ENCODE measurements around the gene CEP70.

The CEP70 gene

GRCh38 chr3:138460536-138461205 is 133.4 kb downstream of the CEP70 start:
- Histone ChIP-seq H3K27me3 (ENCODE audit: insufficient read depth, poor library complexity, severe bottlenecking) (peaks cover 1% of the 10 kb centered on the region), H3K27ac (replicated peaks) (no peak overlapping the region), H3K4me3 (replicated peaks; ENCODE audit: insufficient read depth, low read length) (no peak overlapping the region)
- TF ChIP-seq CTCF (IDR thresholded peaks at IDR 0.05; ENCODE audit: insufficient read depth, low read length) (no peak), SPI1 (IDR thresholded peaks at IDR 0.05; ENCODE audit: borderline replicate concordance, low read depth) (no peak), GABPA (IDR thresholded peaks at IDR 0.05; ENCODE audit: low read depth) (no peak), POLR2AphosphoS5 (IDR thresholded peaks at IDR 0.05; ENCODE audit: low read depth) (no peak)
- TF ChIP-seq, protein P1, sequence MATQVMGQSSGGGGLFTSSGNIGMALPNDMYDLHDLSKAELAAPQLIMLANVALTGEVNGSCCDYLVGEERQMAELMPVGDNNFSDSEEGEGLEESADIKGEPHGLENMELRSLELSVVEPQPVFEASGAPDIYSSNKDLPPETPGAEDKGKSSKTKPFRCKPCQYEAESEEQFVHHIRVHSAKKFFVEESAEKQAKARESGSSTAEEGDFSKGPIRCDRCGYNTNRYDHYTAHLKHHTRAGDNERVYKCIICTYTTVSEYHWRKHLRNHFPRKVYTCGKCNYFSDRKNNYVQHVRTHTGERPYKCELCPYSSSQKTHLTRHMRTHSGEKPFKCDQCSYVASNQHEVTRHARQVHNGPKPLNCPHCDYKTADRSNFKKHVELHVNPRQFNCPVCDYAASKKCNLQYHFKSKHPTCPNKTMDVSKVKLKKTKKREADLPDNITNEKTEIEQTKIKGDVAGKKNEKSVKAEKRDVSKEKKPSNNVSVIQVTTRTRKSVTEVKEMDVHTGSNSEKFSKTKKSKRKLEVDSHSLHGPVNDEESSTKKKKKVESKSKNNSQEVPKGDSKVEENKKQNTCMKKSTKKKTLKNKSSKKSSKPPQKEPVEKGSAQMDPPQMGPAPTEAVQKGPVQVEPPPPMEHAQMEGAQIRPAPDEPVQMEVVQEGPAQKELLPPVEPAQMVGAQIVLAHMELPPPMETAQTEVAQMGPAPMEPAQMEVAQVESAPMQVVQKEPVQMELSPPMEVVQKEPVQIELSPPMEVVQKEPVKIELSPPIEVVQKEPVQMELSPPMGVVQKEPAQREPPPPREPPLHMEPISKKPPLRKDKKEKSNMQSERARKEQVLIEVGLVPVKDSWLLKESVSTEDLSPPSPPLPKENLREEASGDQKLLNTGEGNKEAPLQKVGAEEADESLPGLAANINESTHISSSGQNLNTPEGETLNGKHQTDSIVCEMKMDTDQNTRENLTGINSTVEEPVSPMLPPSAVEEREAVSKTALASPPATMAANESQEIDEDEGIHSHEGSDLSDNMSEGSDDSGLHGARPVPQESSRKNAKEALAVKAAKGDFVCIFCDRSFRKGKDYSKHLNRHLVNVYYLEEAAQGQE (IDR thresholded peaks at IDR 0.05; ENCODE audit: insufficient replicate concordance, low read depth), result no peak
- DNase-seq (ENCODE audit: low read depth in 1 of 2, low spot score in 1 of 2), result no peak

- no peak for TF ChIP-seq SPI1 (IDR thresholded peaks at IDR 0.05; ENCODE audit: borderline replicate concordance, low read depth)
- no peak for TF ChIP-seq CTCF (IDR thresholded peaks at IDR 0.05; ENCODE audit: insufficient read depth, low read length)
- no peak for TF ChIP-seq GABPA (IDR thresholded peaks at IDR 0.05; ENCODE audit: low read depth)
- no peak for TF ChIP-seq POLR2AphosphoS5 (IDR thresholded peaks at IDR 0.05; ENCODE audit: low read depth)
- TF ChIP-seq, protein P1 (IDR thresholded peaks at IDR 0.05; ENCODE audit: insufficient replicate concordance, low read depth), result no peak
- H3K4me3 ChIP-seq (replicated peaks; ENCODE audit: insufficient read depth, low read length), result no peak overlapping the region
- DNase-seq (ENCODE audit: low read depth in 1 of 2, low spot score in 1 of 2), result no peak
- no peak overlapping the region for H3K27ac ChIP-seq (replicated peaks)
- H3K27me3 ChIP-seq (ENCODE audit: insufficient read depth, poor library complexity, severe bottlenecking), result no peaks in the 10 kb centered on the region
Measured at GRCh38 chr3:138459619-138460535, 134.2 kb downstream of the CEP70 start.

GRCh38 chr3:138458774-138459499 is 135.1 kb downstream of the CEP70 start:
- DNase-seq (ENCODE audit: low read depth in 1 of 2, low spot score in 1 of 2), result no peak
- no peak overlapping the region for H3K4me3 ChIP-seq (replicated peaks; ENCODE audit: insufficient read depth, low read length)
- H3K27me3 ChIP-seq (ENCODE audit: insufficient read depth, poor library complexity, severe bottlenecking), result no peaks in the 10 kb centered on the region
- TF ChIP-seq CTCF (IDR thresholded peaks at IDR 0.05; ENCODE audit: insufficient read depth, low read length), result no peak
- TF ChIP-seq, protein P1 (IDR thresholded peaks at IDR 0.05; ENCODE audit: insufficient replicate concordance, low read depth), result no peak
- TF ChIP-seq SPI1 (IDR thresholded peaks at IDR 0.05; ENCODE audit: borderline replicate concordance, low read depth), result no peak
- TF ChIP-seq POLR2AphosphoS5 (IDR thresholded peaks at IDR 0.05; ENCODE audit: low read depth), result no peak
- TF ChIP-seq GABPA (IDR thresholded peaks at IDR 0.05; ENCODE audit: low read depth), result no peak
- no peak overlapping the region for H3K27ac ChIP-seq (replicated peaks)
